HUES64 (cell line): ENCODE results near the gene ARNT2.

Experiments used
- H3K27ac ChIP-seq: 2 replicates; pipeline ENCODE4 v1.7.0; 2013; ENCODE audit warnings: low read depth, low read length, inconsistent platforms
- H3K27me3 ChIP-seq: 2 replicates; pipeline ENCODE4 v1.6.1; 2013; ENCODE audit warnings: mild to moderate bottlenecking, low read length; ENCODE audit not compliant: insufficient read depth
- H3K36me3 ChIP-seq: 2 replicates; pipeline ENCODE4 v1.6.1; 2013; ENCODE audit warnings: mild to moderate bottlenecking, low read length; ENCODE audit not compliant: insufficient read depth
- H3K4me1 ChIP-seq: 2 replicates; pipeline ENCODE4 v1.6.1; 2013; ENCODE audit warnings: mild to moderate bottlenecking, low read length, moderate library complexity; ENCODE audit not compliant: insufficient read depth
- H3K4me3 ChIP-seq: 2 replicates; pipeline ENCODE4 v1.5.1; 2013; ENCODE audit warnings: mild to moderate bottlenecking, low read length, moderate library complexity
- H3K9ac ChIP-seq: 2 replicates; pipeline ENCODE4 v1.6.1; 2013; ENCODE audit warnings: mild to moderate bottlenecking, low read depth, low read length
- H3K9me3 ChIP-seq: 2 replicates; pipeline ENCODE4 v1.6.1; 2013; ENCODE audit warnings: low read depth, low read length; ENCODE audit not compliant: insufficient read depth
- WGBS: fragments of 150-250, 120-280 bp; methylation state at CpG from one replicate; pipeline ENCODE4 v1.1.7; 2013; ENCODE audit warnings: missing lambda C conversion rate; 5-methylcytosine and 5-hydroxymethylcytosine counted together

Gene ARNT2

DNA sequence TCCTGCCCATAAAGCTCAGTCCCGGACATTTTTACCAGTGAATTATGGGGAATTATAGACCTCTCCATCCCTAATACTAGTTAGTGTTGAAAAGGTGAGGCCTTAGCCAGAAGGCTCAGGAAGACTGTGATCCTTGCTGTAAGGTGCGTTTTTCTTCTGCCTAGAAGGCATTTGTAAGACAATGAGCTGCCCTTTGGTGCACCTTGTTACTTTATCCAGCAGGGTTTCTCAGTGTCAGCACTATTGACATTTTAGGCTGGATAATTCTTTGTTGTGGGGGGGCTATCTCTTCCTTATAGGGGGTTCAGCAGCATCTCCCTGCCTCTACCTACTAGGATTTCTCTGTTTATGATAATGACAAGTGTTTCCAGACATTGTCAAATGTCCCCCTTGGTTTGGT, 182.8 kb downstream of the ARNT2 start:
- no peak overlapping the region for H3K9ac ChIP-seq
- H3K27ac ChIP-seq, result no peak overlapping the region
- H3K36me3 ChIP-seq, result no peaks in the 10 kb centered on the region
- peaks cover 3% of the 10 kb centered on the region; the same call in 1 of the 2 replicates for H3K4me1 ChIP-seq
- no peak overlapping the region for H3K4me3 ChIP-seq
- 23% methylated on average over 1 of the region's 2 CpGs for WGBS
- no peaks in the 10 kb centered on the region for H3K9me3 ChIP-seq
- H3K27me3 ChIP-seq, result no peaks in the 10 kb centered on the region

- Histone ChIP-seq H3K9ac (no peak overlapping the region), H3K4me1 (peaks cover 3% of the 10 kb centered on the region; the same call in 1 of the 2 replicates), H3K36me3 (no peaks in the 10 kb centered on the region), H3K4me3 (no peak overlapping the region), H3K9me3 (no peaks in the 10 kb centered on the region), H3K27me3 (no peaks in the 10 kb centered on the region), H3K27ac (no peak overlapping the region)
- 84% methylated on average over 8 of the region's 8 CpGs for WGBS
These were observed 183.8 kb downstream of the ARNT2 start for GRCh38 chr15:80587816-80588456.

- no peaks in the 10 kb centered on the region for H3K27me3 ChIP-seq
- no peak overlapping the region for H3K9ac ChIP-seq
- H3K4me1 ChIP-seq, result peaks cover 3% of the 10 kb centered on the region; the same call in 1 of the 2 replicates
- no peak overlapping the region for H3K4me3 ChIP-seq
- WGBS, result 88% methylated on average over 6 of the region's 6 CpGs
- H3K9me3 ChIP-seq, result no peaks in the 10 kb centered on the region
- no peaks in the 10 kb centered on the region for H3K36me3 ChIP-seq
- no peak overlapping the region for H3K27ac ChIP-seq
These were observed 184.6 kb downstream of the ARNT2 start for GRCh38 chr15:80588801-80589200.

GRCh38 chr15:80590761-80591355, 186.7 kb downstream of the ARNT2 start:
- 87% methylated on average over 7 of the region's 7 CpGs for WGBS
- Histone ChIP-seq H3K27me3 (no peaks in the 10 kb centered on the region), H3K4me3 (no peak overlapping the region), H3K9ac (no peak overlapping the region), H3K9me3 (no peaks in the 10 kb centered on the region), H3K4me1 (peaks cover 3% of the 10 kb centered on the region; the same call in 1 of the 2 replicates), H3K27ac (no peak overlapping the region), H3K36me3 (no peaks in the 10 kb centered on the region)

- H3K4me1 ChIP-seq, result 0 out of 2 replicates have a peak, but pooled peaks cover 3% of the 10 kb centered on the region
- H3K9me3 ChIP-seq, result no peaks in the 10 kb centered on the region
- no peak overlapping the region for H3K4me3 ChIP-seq
- H3K27ac ChIP-seq, result no peak overlapping the region
- WGBS, result 91% methylated on average over 22 of the region's 23 CpGs
- no peaks in the 10 kb centered on the region for H3K36me3 ChIP-seq
- H3K27me3 ChIP-seq, result no peaks in the 10 kb centered on the region
- no peak overlapping the region for H3K9ac ChIP-seq
These were observed 187.3 kb downstream of the ARNT2 start for GRCh38 chr15:80591471-80591870.

- no peak overlapping the region for H3K4me3 ChIP-seq
- no peaks in the 10 kb centered on the region for H3K9me3 ChIP-seq
- H3K4me1 ChIP-seq, result no peaks in the 10 kb centered on the region
- no peak overlapping the region for H3K27ac ChIP-seq
- H3K36me3 ChIP-seq, result no peaks in the 10 kb centered on the region
- H3K9ac ChIP-seq, result no peak overlapping the region
- 93% methylated on average over 10 of the region's 10 CpGs for WGBS
- no peaks in the 10 kb centered on the region for H3K27me3 ChIP-seq
These were observed 188.0 kb downstream of the ARNT2 start for GRCh38 chr15:80591938-80592825.

- H3K4me3 ChIP-seq, result no peak overlapping the region
- H3K9me3 ChIP-seq, result no peaks in the 10 kb centered on the region
- H3K36me3 ChIP-seq, result no peaks in the 10 kb centered on the region
- WGBS, result 96% methylated on average over 13 of the region's 13 CpGs
- H3K9ac ChIP-seq, result no peak overlapping the region
- H3K27ac ChIP-seq, result no peak overlapping the region
- no peaks in the 10 kb centered on the region for H3K4me1 ChIP-seq
- H3K27me3 ChIP-seq, result no peaks in the 10 kb centered on the region
These were observed 189.4 kb downstream of the ARNT2 start for GRCh38 chr15:80593486-80594030.

DNA sequence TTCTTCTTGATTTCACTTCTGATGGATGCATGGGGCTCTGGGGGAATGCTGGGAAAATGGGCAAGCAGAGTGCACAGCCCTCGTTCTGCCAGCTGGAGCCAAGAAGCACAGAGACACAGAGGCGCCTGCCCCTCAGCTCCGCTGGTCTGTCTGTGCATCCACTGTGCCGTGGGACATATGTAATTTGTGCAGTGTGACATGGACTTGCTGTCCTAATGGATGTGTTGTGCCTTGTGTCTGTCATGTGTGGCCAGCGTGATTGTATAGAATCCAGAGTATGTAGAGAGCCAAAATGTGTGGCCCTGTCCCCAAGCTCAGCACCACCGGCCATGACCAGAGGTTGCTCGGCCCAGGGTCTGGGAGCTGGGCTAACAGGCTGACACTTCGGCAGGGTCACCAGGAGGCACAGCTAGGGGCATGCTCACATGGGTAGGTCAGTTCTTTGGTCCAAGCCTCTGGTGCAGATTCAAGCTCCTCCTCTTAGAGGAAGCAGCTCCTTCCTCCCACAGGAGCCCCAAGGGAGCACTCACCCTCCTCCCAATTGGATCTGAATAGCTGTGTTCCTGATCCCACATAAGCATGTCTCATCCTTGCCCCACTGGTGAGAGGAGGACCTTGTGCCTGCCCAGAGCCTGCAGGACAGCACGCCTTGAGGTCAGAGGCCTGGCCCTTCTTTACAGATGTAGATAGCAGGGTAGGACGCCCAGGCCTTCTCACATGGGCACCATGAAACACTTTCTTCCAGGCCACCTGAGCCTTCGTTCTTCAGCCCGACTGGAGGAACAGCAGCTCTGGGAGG, 190.1 kb downstream of the ARNT2 start:
- no peaks in the 10 kb centered on the region for H3K36me3 ChIP-seq
- no peak overlapping the region for H3K9ac ChIP-seq
- H3K27me3 ChIP-seq, result no peaks in the 10 kb centered on the region
- 84% methylated on average over 12 of the region's 12 CpGs for WGBS
- no peaks in the 10 kb centered on the region for H3K4me1 ChIP-seq
- H3K9me3 ChIP-seq, result no peaks in the 10 kb centered on the region
- H3K27ac ChIP-seq, result no peak overlapping the region
- H3K4me3 ChIP-seq, result no peak overlapping the region

DNA sequence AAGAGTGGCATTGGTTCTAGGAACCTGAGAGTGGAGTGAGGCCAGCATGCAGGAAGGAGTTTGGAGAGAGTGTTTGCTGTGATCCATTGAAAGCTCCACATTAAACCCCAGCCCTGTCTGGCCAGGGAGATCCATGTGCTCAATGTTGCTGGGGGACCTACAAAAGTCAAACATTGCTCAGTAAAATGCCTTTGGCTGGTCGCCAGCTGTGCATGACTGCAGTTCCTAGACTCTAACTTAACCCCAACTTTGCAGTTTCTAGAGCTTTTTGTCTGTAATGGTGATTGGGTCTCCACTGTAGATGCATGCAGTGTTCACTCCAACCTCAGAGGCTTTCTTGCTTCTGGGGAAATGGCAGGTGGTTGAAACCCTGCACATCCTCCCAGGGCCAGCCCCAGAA, 191.2 kb downstream of the ARNT2 start:
- no peaks in the 10 kb centered on the region for H3K4me1 ChIP-seq
- H3K27me3 ChIP-seq, result no peaks in the 10 kb centered on the region
- H3K4me3 ChIP-seq, result no peak overlapping the region
- no peak overlapping the region for H3K27ac ChIP-seq
- H3K36me3 ChIP-seq, result no peaks in the 10 kb centered on the region
- no peak overlapping the region for H3K9ac ChIP-seq
- 90% methylated on average over 1 of the region's 1 CpG for WGBS
- no peaks in the 10 kb centered on the region for H3K9me3 ChIP-seq

DNA sequence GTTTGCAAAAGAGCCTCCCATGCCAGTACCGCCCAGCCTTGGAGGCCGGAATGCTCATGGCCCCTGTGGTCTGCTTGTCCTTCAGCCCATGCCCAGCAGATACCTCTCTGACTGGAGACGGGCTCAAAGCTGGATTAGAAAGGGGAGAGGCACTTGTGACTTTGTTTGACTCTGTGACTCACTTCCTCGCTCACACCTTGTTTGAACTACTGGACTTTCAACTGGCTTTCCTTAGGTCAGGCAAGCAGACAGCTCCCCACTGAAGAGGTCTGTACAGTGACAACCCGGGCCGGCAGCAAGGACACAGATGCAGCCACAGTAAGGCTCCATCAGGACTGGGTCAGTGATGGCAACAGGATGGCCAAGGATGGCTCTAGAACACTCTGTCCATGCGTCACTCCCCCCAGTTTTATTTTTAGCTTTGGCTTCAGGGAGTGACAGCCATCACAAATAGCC, 192.4 kb downstream of the ARNT2 start:
- no peaks in the 10 kb centered on the region for H3K36me3 ChIP-seq
- no peak overlapping the region for H3K9ac ChIP-seq
- no peak overlapping the region for H3K4me3 ChIP-seq
- H3K4me1 ChIP-seq, result no peaks in the 10 kb centered on the region
- no peaks in the 10 kb centered on the region for H3K9me3 ChIP-seq
- no peak overlapping the region for H3K27ac ChIP-seq
- WGBS, result 91% methylated on average over 7 of the region's 7 CpGs
- H3K27me3 ChIP-seq, result no peaks in the 10 kb centered on the region
